Peyer's patch (tissue), 4 donors: ENCODE data around the gene ZNRF3.

Source experiments
- CTCF ChIP-seq, 6 experiments: fragments of 450-650 bp in 4 of 6; fragments of 200-600 bp in 2 of 6; sonication (generic) in 1 of 6; IDR thresholded peaks; one replicate each; pipeline ENCODE4 v1.5.1; 2017 to 2019; ENCODE audit warnings: antibody characterized with exemption in 6 of 6, mild to moderate bottlenecking in 3 of 6, moderate library complexity in 1 of 6
- POLR2A ChIP-seq, 2 donors: fragments of 450-650 bp; IDR thresholded peaks; one replicate each; pipeline ENCODE4 v1.5.1; 2017; ENCODE audit warnings: antibody characterized with exemption in 2 of 2, mild to moderate bottlenecking in 2 of 2, moderate library complexity in 2 of 2

- TF ChIP-seq CTCF (IDR thresholded peaks at IDR 0.05) (no peak), POLR2A (IDR thresholded peaks at IDR 0.05) (no peak)
These were observed 206.7 kb downstream of the ZNRF3 start for GRCh38 chr22:29090039-29090438.
